Karpas-422 (cell line): Measurements from ENCODE around the gene EREG. TPM values are rescaled to one million over a fixed set of nuclear protein-coding genes. Genes with fewer than 3 reads are reported as not detected.

ENCODE experiments used
- DNase-seq: peaks from one replicate; pipeline ENCODE4 v3.0.0-alpha.2; 2015
- H2AFZ ChIP-seq: fragments of 200-600 bp; sonication (generic); 2 replicates; pipeline ENCODE4 v1.6.1; 2014; ENCODE audit warnings: antibody characterized with exemption, low read length, mixed read lengths
- H3K27ac ChIP-seq: fragments of 200-600 bp; sonication (generic); 2 replicates; pipeline ENCODE4 v1.5.1; 2014; ENCODE audit warnings: mild to moderate bottlenecking, low read length, moderate library complexity
- H3K27me3 ChIP-seq: fragments of 200-600 bp; sonication (generic); 2 replicates; pipeline ENCODE4 v1.6.1; 2014; ENCODE audit warnings: low read length, mixed read lengths
- H3K36me3 ChIP-seq: fragments of 200-600 bp; sonication (generic); 2 replicates; pipeline ENCODE4 v1.6.1; 2014; ENCODE audit warnings: low read length, mixed read lengths; ENCODE audit not compliant: insufficient read depth
- H3K4me1 ChIP-seq: fragments of 200-600 bp; sonication (generic); 2 replicates; pipeline ENCODE4 v1.6.1; 2014; ENCODE audit warnings: mild to moderate bottlenecking, low read length, mixed read lengths
- H3K4me2 ChIP-seq: fragments of 200-600 bp; sonication (generic); 2 replicates; pipeline ENCODE4 v1.6.1; 2014; ENCODE audit warnings: low read length, low read depth, mild to moderate bottlenecking; ENCODE audit not compliant: poor library complexity, severe bottlenecking
- H3K4me3 ChIP-seq: fragments of 200-600 bp; sonication (generic); 2 replicates; pipeline ENCODE4 v1.5.1; 2014; ENCODE audit warnings: mild to moderate bottlenecking, antibody characterized with exemption, low read length, mixed read lengths
- H3K79me2 ChIP-seq: fragments of 200-600 bp; sonication (generic); 2 replicates; pipeline ENCODE4 v1.6.1; 2014; ENCODE audit warnings: mild to moderate bottlenecking, low read length, mixed read lengths
- H3K9ac ChIP-seq: fragments of 200-600 bp; sonication (generic); 2 replicates; pipeline ENCODE4 v1.6.0; 2014; ENCODE audit warnings: low read length
- H3K9me2 ChIP-seq: fragments of 200-600 bp; sonication (generic), shearing (Covaris generic); replicated peaks from 2 replicates; pipeline ENCODE4 v1.6.0; 2014; ENCODE audit warnings: mild to moderate bottlenecking, low read length, moderate library complexity; ENCODE audit not compliant: insufficient read depth
- H3K9me3 ChIP-seq: fragments of 300-700, 200-600 bp; sonication (generic); 2 replicates; pipeline ENCODE4 v1.6.1; 2014; ENCODE audit warnings: low read length, mixed read lengths
- H4K20me1 ChIP-seq: fragments of 200-600 bp; sonication (generic); 2 replicates; pipeline ENCODE4 v1.6.1; 2014; ENCODE audit warnings: mild to moderate bottlenecking, antibody characterized with exemption, low read length, low read depth; ENCODE audit not compliant: insufficient read depth
- total RNA-seq: library from RNA; depleted of rRNA; stranded (reverse); fragments of >200 nt; shearing (Covaris generic); gene quantifications from 2 replicates; pipeline ENCODE4 v1.2.3, GENCODE V29; 2014; ENCODE audit warnings: low replicate concordance

Gene EREG
- total RNA-seq, 1 experiment from 2014 or later, result not detected

DNA sequence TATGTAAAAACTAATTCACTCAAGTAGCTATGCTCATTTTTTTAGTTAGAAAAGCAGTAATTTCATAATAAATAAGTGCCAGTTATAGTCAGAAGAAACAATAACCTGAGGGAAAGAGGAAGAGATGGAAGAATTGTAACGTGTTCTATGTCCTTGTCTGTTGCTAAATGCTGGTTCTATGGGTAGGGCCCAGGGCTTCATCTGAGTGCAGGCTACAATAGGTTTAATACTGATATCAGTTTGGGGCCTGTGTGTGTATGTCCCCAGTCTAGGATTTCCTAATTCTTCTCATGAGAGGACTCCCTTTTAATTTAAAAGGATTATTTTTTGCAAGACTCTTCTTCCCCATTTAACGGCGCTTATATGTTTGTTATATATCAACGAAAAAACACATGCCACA lies 3.3 kb upstream of the EREG start:
- no peak overlapping the region for H3K4me2 ChIP-seq
- no peaks in the 10 kb centered on the region for H3K36me3 ChIP-seq
- H3K4me1 ChIP-seq, result no peaks in the 10 kb centered on the region
- H2AFZ ChIP-seq, result no peak overlapping the region
- H3K27ac ChIP-seq, result no peak overlapping the region
- no peaks in the 10 kb centered on the region for H3K9me2 ChIP-seq
- no peak overlapping the region for H3K9ac ChIP-seq
- H3K79me2 ChIP-seq, result no peaks in the 10 kb centered on the region
- no peaks in the 10 kb centered on the region for H3K27me3 ChIP-seq
- no peaks in the 10 kb centered on the region for H4K20me1 ChIP-seq
- H3K4me3 ChIP-seq, result no peak overlapping the region
- no peaks in the 10 kb centered on the region for H3K9me3 ChIP-seq
- no peak for DNase-seq

DNA sequence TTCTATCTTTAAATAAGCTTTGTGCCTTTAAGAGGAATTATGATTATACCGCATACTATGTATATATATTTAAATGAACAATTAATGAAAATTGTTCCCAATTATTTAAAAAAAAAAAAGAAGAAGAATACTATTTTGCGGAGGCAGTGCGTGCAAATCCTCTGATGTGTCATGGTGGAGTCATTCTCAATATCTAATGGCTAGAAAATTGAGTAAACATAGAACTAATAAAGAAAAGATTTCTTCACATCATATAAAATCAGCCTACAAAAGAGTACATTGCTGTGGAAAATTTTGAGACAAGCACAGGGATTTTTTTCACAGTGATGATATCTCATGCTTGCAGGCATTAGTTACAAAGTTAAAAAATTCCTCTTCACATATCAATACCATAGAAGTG lies 2.6 kb upstream of the EREG start:
- Histone ChIP-seq H3K36me3 (no peaks in the 10 kb centered on the region), H3K27ac (no peak overlapping the region), H2AFZ (no peak overlapping the region), H3K4me2 (no peak overlapping the region), H3K9me2 (no peaks in the 10 kb centered on the region), H3K79me2 (no peaks in the 10 kb centered on the region), H3K4me1 (no peaks in the 10 kb centered on the region), H3K9me3 (no peaks in the 10 kb centered on the region), H3K9ac (no peak overlapping the region), H4K20me1 (no peaks in the 10 kb centered on the region), H3K4me3 (no peak overlapping the region), H3K27me3 (no peaks in the 10 kb centered on the region)
- DNase-seq, result no peak

- Histone ChIP-seq H3K27ac (no peak overlapping the region), H2AFZ (no peak overlapping the region), H3K9ac (no peak overlapping the region), H3K79me2 (no peaks in the 10 kb centered on the region), H3K9me3 (no peaks in the 10 kb centered on the region), H3K4me3 (no peak overlapping the region), H3K4me2 (no peak overlapping the region), H3K4me1 (peaks cover 5% of the 10 kb centered on the region), H3K9me2 (no peaks in the 10 kb centered on the region), H3K27me3 (no peaks in the 10 kb centered on the region), H3K36me3 (no peaks in the 10 kb centered on the region), H4K20me1 (no peaks in the 10 kb centered on the region)
- no peak for DNase-seq
These were observed 691 bp upstream of the EREG start for GRCh38 chr4:74364256-74364651.

- no peak overlapping the region for H3K4me2 ChIP-seq
- no peaks in the 10 kb centered on the region for H3K9me2 ChIP-seq
- H3K4me3 ChIP-seq, result no peak overlapping the region
- no peak overlapping the region for H3K9ac ChIP-seq
- no peaks in the 10 kb centered on the region for H3K79me2 ChIP-seq
- no peak for DNase-seq
- H3K36me3 ChIP-seq, result no peaks in the 10 kb centered on the region
- peaks cover 5% of the 10 kb centered on the region for H3K4me1 ChIP-seq
- H2AFZ ChIP-seq, result no peak overlapping the region
- no peak overlapping the region for H3K27ac ChIP-seq
- H3K27me3 ChIP-seq, result no peaks in the 10 kb centered on the region
- H4K20me1 ChIP-seq, result no peaks in the 10 kb centered on the region
- no peaks in the 10 kb centered on the region for H3K9me3 ChIP-seq
These were observed 816 bp downstream of the EREG start for GRCh38 chr4:74365761-74366160.

DNA sequence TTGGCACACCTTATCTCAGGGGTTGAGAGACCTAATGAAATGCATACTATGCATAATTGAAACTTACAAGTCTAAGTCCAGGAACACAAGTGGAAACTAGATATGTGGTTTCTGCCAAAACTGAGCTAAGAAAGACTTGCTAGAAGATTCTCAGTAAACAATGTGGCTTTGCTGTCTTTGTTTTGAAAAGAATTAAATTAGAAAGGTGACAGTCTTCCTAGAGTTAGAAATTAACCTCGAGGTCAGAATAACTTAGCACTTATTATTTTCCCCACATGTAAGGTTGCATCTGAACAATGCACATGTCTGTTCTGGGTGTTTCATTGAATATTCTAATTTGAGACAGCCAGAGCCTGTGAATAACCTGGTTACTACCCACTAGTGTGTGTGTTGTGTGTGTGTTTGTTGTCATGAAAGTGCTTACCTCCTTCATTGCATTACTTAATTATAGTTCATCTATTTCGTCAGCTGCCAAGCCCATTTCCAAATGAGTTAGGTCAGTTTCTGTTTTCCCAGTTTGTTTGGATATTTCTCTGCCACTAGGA lies 1.5 kb downstream of the EREG start:
- Histone ChIP-seq H2AFZ (no peak overlapping the region), H3K79me2 (no peaks in the 10 kb centered on the region), H3K36me3 (no peaks in the 10 kb centered on the region), H4K20me1 (no peaks in the 10 kb centered on the region), H3K27me3 (no peaks in the 10 kb centered on the region), H3K4me1 (peaks cover 5% of the 10 kb centered on the region), H3K4me3 (no peak overlapping the region), H3K27ac (no peak overlapping the region), H3K9me3 (no peaks in the 10 kb centered on the region), H3K4me2 (no peak overlapping the region), H3K9me2 (no peaks in the 10 kb centered on the region), H3K9ac (no peak overlapping the region)
- DNase-seq, result no peak

DNA sequence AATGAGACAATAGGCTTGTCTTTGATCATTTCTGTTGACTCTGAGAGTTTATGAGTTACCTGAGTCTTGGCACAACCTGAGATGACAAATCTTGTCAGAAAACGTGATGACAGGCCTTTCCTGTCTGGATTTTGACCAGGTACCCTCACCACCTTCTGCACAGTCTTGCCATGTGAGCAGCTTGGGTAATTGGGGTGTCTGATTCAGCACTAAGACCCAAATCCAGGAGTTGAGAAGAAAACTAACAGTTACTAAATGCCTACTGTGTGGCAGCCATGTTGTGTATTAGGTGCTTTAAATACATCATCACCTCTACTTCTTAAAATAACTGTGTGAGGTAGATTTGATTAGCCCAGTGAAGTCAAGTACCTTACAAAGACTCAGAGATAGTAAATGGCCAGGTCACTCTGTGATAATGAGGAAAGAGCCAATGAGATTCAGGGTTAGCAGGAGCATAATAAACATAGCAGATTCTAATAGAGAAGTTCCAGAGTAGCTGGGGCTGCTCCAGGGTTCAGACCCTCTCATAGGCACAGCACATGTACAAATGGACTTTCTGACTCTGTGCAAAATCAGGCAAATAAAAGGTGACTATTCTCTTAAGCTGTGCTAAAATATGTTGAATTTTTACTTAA lies 2.8 kb downstream of the EREG start:
- Histone ChIP-seq H3K9me2 (no peaks in the 10 kb centered on the region), H3K79me2 (no peaks in the 10 kb centered on the region), H2AFZ (no peak overlapping the region), H3K36me3 (no peaks in the 10 kb centered on the region), H3K27ac (no peak overlapping the region), H4K20me1 (no peaks in the 10 kb centered on the region), H3K9ac (no peak overlapping the region), H3K4me3 (no peak overlapping the region), H3K4me2 (no peak overlapping the region), H3K27me3 (no peaks in the 10 kb centered on the region), H3K4me1 (peaks cover 5% of the 10 kb centered on the region), H3K9me3 (no peaks in the 10 kb centered on the region)
- DNase-seq, result no peak

GRCh38 chr4:74368596-74368995 lies 3.7 kb downstream of the EREG start:
- Histone ChIP-seq H3K27ac (no peak overlapping the region), H3K9me3 (no peaks in the 10 kb centered on the region), H4K20me1 (no peaks in the 10 kb centered on the region), H3K27me3 (no peaks in the 10 kb centered on the region), H3K79me2 (no peaks in the 10 kb centered on the region), H2AFZ (no peak overlapping the region), H3K4me1 (peaks cover 5% of the 10 kb centered on the region), H3K9ac (no peak overlapping the region), H3K4me3 (no peak overlapping the region), H3K4me2 (no peak overlapping the region), H3K36me3 (no peaks in the 10 kb centered on the region), H3K9me2 (no peaks in the 10 kb centered on the region)
- DNase-seq, result no peak

- no peak overlapping the region for H3K27ac ChIP-seq
- H3K9ac ChIP-seq, result no peak overlapping the region
- H2AFZ ChIP-seq, result no peak overlapping the region
- H3K9me2 ChIP-seq, result no peaks in the 10 kb centered on the region
- no peak overlapping the region for H3K4me2 ChIP-seq
- H3K9me3 ChIP-seq, result no peaks in the 10 kb centered on the region
- peaks cover 5% of the 10 kb centered on the region for H3K4me1 ChIP-seq
- H3K4me3 ChIP-seq, result no peak overlapping the region
- H3K36me3 ChIP-seq, result no peaks in the 10 kb centered on the region
- H3K27me3 ChIP-seq, result no peaks in the 10 kb centered on the region
- no peak for DNase-seq
- H4K20me1 ChIP-seq, result no peaks in the 10 kb centered on the region
- no peaks in the 10 kb centered on the region for H3K79me2 ChIP-seq
These were observed 4.9 kb downstream of the EREG start for GRCh38 chr4:74369855-74370254.
